Measurements from ENCODE around the gene MC1R.
A peak's percentile ranks its signal among the peaks of the same experiment; 100 is the strongest.

MC1R gene

GRCh38 chr16:89915303-89916232 lies 3.1 kb upstream of the MC1R start:
- Mint-ChIP-seq H3K27me3 (ENCODE audit: low read depth, poor library complexity) (peaks cover 3% of the 10 kb centered on the region), H3K9me3 (no peaks in the 10 kb centered on the region), H3K4me1 (peaks cover 36% of the 10 kb centered on the region), H3K27ac (no peak overlapping the region), H3K4me3 (no peak overlapping the region), H3K36me3 (ENCODE audit: low read depth) (peaks cover 7% of the 10 kb centered on the region)
- DNase-seq, result no peak
- TF ChIP-seq, protein P1, sequence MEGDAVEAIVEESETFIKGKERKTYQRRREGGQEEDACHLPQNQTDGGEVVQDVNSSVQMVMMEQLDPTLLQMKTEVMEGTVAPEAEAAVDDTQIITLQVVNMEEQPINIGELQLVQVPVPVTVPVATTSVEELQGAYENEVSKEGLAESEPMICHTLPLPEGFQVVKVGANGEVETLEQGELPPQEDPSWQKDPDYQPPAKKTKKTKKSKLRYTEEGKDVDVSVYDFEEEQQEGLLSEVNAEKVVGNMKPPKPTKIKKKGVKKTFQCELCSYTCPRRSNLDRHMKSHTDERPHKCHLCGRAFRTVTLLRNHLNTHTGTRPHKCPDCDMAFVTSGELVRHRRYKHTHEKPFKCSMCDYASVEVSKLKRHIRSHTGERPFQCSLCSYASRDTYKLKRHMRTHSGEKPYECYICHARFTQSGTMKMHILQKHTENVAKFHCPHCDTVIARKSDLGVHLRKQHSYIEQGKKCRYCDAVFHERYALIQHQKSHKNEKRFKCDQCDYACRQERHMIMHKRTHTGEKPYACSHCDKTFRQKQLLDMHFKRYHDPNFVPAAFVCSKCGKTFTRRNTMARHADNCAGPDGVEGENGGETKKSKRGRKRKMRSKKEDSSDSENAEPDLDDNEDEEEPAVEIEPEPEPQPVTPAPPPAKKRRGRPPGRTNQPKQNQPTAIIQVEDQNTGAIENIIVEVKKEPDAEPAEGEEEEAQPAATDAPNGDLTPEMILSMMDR (IDR thresholded peaks at IDR 0.05), result no peak

DNA sequence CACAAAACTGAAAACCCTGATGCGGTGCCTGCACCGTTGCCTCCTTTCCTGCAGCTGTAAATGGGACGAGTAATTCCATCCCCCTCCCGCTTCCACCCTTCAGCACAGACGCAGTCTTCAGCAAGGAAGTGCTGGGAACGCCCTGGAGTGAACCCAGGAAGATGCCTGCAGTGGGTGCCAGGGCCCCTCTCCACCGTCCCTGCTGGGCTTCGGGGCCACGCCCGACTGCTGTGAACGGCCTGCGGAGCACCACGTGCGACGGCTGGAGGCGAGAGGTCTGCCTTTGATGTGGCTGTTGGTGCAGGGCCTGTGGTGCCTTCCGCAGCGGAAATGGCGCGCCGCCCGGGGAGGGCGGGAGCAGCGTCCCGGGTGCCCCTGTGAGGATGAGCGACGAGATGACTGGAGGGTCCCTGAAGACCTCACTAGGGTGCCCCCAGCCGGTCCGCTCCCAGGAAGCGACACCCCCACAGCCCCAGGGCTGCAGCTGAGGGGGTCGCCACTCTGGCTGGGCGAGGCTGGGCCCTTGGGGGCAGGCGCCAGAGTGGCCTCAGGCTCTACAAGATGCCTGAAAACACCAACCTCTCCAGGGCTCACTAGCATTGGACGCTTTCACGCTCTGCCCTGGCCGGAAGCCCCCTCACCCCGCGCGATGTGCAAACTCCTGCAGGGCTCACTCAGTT lies 749 bp upstream of the MC1R start:
- H3K4me1 Mint-ChIP-seq, result peaks cover 53% of the 10 kb centered on the region
- no peaks in the 10 kb centered on the region for H3K36me3 Mint-ChIP-seq (ENCODE audit: low read depth)
- H3K4me3 Mint-ChIP-seq, result peak overlapping the region; percentile 74
- no peaks in the 10 kb centered on the region for H3K9me3 Mint-ChIP-seq
- TF ChIP-seq, protein P1 (IDR thresholded peaks at IDR 0.05), result no peak
- no peak overlapping the region for H3K27ac Mint-ChIP-seq
- DNase-seq, result peak; percentile 63
- H3K27me3 Mint-ChIP-seq (ENCODE audit: low read depth, poor library complexity), result no peaks in the 10 kb centered on the region

GRCh38 chr16:89919535-89920406 lies 1.1 kb downstream of the MC1R start:
- H3K9me3 Mint-ChIP-seq, result no peaks in the 10 kb centered on the region
- TF ChIP-seq, protein P1 (IDR thresholded peaks at IDR 0.05), result no peak
- no peaks in the 10 kb centered on the region for H3K36me3 Mint-ChIP-seq (ENCODE audit: low read depth)
- peaks cover 48% of the 10 kb centered on the region for H3K4me1 Mint-ChIP-seq
- no peaks in the 10 kb centered on the region for H3K27me3 Mint-ChIP-seq (ENCODE audit: low read depth, poor library complexity)
- no peak for DNase-seq
- peak overlapping the region; percentile 50 for H3K4me3 Mint-ChIP-seq
- H3K27ac Mint-ChIP-seq, result no peak overlapping the region

- TF ChIP-seq, protein P1 (IDR thresholded peaks at IDR 0.05), result no peak
- Mint-ChIP-seq H3K27ac (no peak overlapping the region), H3K4me1 (peaks cover 49% of the 10 kb centered on the region), H3K9me3 (no peaks in the 10 kb centered on the region), H3K4me3 (peak overlapping the region; percentile 70), H3K27me3 (ENCODE audit: low read depth, poor library complexity) (no peaks in the 10 kb centered on the region), H3K36me3 (ENCODE audit: low read depth) (no peaks in the 10 kb centered on the region)
- DNase-seq, result no peak
Measured at GRCh38 chr16:89920723-89921122, 2.1 kb downstream of the MC1R start.

GRCh38 chr16:89921131-89921701 lies 2.6 kb downstream of the MC1R start:
- no peak for DNase-seq
- Mint-ChIP-seq H3K9me3 (no peaks in the 10 kb centered on the region), H3K4me1 (peaks cover 49% of the 10 kb centered on the region), H3K36me3 (ENCODE audit: low read depth) (no peaks in the 10 kb centered on the region), H3K4me3 (peak overlapping the region; percentile 94), H3K27me3 (ENCODE audit: low read depth, poor library complexity) (no peaks in the 10 kb centered on the region), H3K27ac (no peak overlapping the region)
- TF ChIP-seq, protein P1 (IDR thresholded peaks at IDR 0.05), result no peak

Data from nephron progenitor cell (in vitro differentiated cells).